Measurements from ENCODE around the gene ERC1.

DNA sequence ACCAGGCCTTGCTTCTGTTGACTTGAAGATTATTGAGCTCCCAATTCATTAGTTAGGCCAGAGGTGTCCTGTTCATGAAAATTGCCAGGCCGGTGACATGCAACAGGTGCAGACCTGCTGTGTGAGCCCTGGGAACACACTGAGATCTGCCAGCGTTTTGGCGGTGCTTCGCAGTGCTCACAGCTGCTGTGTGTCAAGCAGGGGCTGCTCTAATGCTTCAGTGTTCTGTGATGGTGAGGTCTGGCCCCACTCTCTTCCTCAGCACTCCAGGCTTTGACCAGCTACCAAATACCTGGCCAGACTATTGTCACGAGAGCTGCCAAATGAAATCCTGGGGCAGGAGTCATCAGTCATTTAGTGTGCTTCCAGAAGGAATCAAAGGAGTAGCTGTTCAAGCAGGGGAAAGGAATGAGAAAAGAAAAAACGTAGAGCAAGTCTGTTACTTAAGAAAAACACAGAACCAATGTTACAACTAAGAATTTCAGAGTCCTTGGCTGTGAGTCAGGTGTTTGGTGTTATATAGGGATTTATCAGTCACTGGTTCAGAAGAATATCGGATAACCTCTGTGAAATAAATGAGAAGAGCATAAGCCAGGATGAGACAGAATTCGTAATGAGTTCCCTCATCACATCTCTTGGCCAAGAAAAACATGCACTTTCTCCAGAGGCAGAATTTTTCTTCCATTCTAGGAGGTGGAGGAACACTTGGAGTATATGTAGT, 452.6 kb downstream of the ERC1 start:
- TF ChIP-seq MAZ (IDR thresholded peaks at IDR 0.05; ENCODE audit: borderline replicate concordance, low read depth, low read length) (no peak), POLR2A (IDR thresholded peaks at IDR 0.05; ENCODE audit: low read depth, low read length) (no peak), SMC3 (IDR thresholded peaks at IDR 0.05; ENCODE audit: low read depth, low read length) (no peak), CHD1 (IDR thresholded peaks at IDR 0.05; ENCODE audit: low read depth, low read length) (no peak), RAD21 (IDR thresholded peaks at IDR 0.05; ENCODE audit: low read length) (no peak), BHLHE40 (IDR thresholded peaks at IDR 0.05; ENCODE audit: low read depth, low read length) (peak; percentile 18), CEBPB (IDR thresholded peaks at IDR 0.05; ENCODE audit: low read depth, low read length) (peak; percentile 12; the same call in 1 of the 2 replicates), NFE2L2 (IDR thresholded peaks at IDR 0.05; ENCODE audit: low read depth, low read length) (no peak), ELK1 (IDR thresholded peaks at IDR 0.05; ENCODE audit: borderline replicate concordance, low read depth, low read length) (no peak), RCOR1 (IDR thresholded peaks at IDR 0.05; ENCODE audit: insufficient replicate concordance, low read length) (no peak), RFX5 (IDR thresholded peaks at IDR 0.05; ENCODE audit: low read depth, low read length) (no peak), MAFK (IDR thresholded peaks at IDR 0.05; ENCODE audit: low read depth, low read length) (no peak)
- TF ChIP-seq, protein P1, sequence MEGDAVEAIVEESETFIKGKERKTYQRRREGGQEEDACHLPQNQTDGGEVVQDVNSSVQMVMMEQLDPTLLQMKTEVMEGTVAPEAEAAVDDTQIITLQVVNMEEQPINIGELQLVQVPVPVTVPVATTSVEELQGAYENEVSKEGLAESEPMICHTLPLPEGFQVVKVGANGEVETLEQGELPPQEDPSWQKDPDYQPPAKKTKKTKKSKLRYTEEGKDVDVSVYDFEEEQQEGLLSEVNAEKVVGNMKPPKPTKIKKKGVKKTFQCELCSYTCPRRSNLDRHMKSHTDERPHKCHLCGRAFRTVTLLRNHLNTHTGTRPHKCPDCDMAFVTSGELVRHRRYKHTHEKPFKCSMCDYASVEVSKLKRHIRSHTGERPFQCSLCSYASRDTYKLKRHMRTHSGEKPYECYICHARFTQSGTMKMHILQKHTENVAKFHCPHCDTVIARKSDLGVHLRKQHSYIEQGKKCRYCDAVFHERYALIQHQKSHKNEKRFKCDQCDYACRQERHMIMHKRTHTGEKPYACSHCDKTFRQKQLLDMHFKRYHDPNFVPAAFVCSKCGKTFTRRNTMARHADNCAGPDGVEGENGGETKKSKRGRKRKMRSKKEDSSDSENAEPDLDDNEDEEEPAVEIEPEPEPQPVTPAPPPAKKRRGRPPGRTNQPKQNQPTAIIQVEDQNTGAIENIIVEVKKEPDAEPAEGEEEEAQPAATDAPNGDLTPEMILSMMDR (conservative IDR thresholded peaks at IDR 0.05; ENCODE audit: low read depth, low read length) = no peak
